Kidney capillary endothelial cell (primary cell): Measurements from ENCODE around the gene FOXL1.

Experiments used
- DNase-seq: peaks from one replicate; pipeline ENCODE4 v3.0.0-alpha.2; 2018; ENCODE audit warnings: low spot score

FOXL1 gene

DNA sequence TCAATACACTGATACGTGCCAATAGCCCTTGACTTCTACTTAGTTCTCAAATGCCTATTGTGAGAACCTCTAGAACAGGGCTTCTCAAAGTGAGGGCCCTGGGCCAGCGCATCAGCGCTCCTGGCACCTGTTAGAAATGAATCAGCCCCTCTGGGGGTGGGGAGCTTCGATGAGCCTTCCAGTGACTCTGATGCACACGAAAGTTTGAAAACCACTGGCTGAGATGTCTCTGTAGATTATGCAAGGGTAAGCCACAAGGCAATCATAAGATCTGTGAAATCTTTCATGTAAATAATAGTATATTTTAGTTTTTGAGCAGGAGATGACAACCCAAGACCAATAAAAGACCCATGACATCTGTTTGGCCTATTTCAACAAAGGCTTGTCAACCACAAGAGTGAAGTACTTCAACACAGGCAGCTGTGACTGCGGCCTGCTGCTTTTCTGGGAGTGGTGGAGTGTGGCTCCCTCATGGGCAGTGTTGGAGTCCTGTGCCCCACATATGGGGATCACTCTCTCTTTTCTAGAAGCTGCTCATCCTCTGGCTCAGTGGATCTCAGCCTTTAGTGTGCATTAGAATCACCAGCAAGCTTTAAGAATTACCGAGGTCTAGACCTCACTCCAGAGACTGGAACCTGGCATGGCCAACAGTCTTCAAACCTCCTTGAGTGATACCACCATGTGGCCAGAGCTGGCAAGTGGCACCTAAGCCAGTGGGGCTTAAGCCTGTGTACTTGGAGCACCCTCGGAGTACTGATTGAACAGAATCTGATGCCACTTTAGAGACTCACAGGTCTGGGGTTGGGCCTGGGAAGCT, 29.1 kb upstream of the FOXL1 start:
- no peak for DNase-seq

GRCh38 chr16:86549893-86550190, 28.5 kb upstream of the FOXL1 start:
- no peak for DNase-seq

- no peak for DNase-seq
Observed at GRCh38 chr16:86550281-86550680, 28.1 kb upstream of the FOXL1 start.

- DNase-seq = no peak
Observed at GRCh38 chr16:86553356-86553755, 25.0 kb upstream of the FOXL1 start.

GRCh38 chr16:86554599-86554916, 23.8 kb upstream of the FOXL1 start:
- no peak for DNase-seq

GRCh38 chr16:86554917-86555703, 23.2 kb upstream of the FOXL1 start, which contains the start of gene MTHFSD:
Gene MTHFSD, minus strand, starts transcription at chr16:86555235. Its CDS starts 51 bp downstream, at chr16:86555184.
- peak; percentile 77 for DNase-seq

GRCh38 chr16:86555704-86556075, 22.7 kb upstream of the FOXL1 start:
- no peak for DNase-seq

GRCh38 chr16:86556576-86556975, 21.8 kb upstream of the FOXL1 start:
- DNase-seq = no peak

DNA sequence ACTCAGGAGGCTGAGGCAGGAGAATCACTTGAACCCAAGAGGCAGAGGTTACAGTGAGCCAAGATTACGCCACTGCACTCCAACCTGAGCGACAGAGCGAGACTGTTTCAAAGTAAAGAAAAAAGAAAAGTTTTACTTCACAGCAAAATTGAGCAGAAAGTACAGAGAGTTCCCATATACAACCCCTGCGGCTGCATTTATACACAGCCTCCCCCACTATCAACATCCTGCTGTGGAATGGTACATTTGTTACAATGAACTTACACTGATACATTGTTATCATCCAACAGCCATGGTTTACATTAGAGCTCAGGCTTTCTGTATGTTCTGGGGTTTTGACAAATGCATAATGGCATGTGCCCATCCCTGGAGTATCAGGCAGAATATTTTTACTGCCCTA, 20.8 kb upstream of the FOXL1 start:
- no peak for DNase-seq

GRCh38 chr16:86558355-86559193, 19.8 kb upstream of the FOXL1 start:
- no peak for DNase-seq

DNA sequence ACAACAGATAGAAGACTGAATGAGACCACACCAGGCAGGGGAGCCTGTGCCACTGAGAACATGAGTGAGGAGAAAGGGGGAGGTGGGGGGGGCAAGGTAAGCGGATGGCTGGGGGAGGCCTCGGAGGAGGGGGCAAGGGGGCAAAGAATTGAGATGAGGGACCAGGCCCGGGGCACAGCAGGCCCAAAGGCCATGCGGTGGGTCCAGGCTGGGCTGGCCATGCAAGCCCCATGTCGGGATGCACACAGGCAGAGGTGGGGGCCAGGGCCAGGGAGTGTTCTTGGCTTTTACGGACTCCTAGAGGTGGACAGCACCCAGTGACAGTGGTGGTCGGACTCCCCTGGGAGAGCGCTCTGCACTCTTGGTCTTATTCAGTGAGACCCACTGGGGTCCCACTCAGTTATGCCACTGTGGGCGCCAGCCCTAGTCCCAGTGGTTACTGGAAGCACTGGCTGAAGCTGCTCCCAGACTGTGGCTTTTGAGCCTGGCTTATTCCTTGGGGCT, 18.5 kb upstream of the FOXL1 start:
- no peak for DNase-seq

- no peak for DNase-seq
Observed at GRCh38 chr16:86562356-86562755, 16.0 kb upstream of the FOXL1 start.

GRCh38 chr16:86563469-86564345, 14.6 kb upstream of the FOXL1 start:
- DNase-seq = peak; percentile 86

DNA sequence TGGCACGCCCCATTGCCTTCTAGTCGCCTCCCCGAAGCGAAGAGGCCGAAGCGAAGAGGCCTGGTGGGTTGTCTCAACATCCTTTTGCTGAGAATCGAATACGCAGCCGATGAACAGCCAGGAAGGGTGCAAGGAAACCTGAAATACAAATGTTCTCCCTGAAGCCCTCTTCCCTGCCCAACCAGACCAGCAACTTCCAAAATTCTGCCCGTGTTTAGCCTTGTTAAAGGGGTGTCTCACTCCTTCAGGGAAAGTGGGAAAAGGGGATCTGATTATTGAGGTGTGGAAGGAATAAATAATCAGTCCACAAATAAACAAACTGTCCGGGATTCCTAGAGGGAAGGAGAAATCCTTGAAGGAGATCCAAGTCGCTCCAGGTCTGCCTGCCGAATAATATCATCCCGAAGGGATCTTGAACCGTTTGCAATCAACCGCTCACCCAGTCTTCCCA, 13.1 kb upstream of the FOXL1 start:
- DNase-seq = no peak

DNA sequence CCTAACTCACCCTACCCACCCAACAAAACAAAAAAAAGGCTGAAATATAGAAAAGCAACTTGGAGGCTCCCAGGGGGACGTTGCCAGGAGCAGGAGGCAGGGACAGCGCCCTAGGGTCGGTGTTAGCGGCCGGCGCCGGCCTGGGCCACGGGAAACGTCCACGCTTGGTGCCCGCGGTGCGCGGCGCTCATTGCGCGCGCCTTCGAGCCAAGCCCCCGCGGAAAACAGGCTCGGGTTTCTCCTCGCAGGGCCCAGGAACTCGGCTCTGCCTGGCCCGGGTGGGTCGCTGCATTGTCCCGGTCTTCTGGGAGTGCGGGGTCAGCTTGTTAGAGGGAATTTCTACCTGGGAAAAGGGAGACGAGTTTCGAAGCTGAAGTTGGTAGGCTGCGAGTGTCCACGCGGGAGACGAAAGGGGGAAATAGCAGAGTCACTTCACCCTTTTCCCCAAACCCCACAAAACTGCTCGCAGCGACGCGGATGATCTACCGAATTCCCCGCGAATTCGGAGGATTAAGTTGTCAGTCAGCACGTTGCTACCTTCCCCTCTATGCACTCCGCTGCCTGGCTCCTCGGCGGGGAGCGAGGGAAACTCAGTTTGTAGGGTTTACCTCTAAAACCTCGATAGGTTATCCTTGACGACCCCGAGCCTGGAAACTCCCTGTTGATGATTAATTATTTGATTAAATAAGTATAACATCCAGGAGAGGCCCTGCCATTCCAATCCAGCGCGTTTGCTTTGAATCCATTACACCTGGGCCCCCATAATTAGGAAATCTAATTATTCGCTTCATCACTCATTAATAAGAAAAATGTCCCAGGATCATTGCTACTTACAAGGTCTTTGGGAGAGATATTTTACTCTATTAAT, 12.5 kb upstream of the FOXL1 start:
- no peak for DNase-seq

DNA sequence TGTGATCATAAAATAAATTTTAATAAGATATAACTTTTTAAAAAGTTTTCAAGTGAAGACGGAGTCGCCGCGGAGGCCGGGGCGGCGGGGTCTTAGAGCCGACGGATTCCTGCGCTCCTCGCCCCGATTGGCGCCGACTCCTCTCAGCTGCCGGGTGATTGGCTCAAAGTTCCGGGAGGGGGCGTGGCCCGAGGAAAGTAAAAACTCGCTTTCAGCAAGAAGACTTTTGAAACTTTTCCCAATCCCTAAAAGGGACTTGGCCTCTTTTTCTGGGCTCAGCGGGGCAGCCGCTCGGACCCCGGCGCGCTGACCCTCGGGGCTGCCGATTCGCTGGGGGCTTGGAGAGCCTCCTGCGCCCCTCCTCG, 11.8 kb upstream of the FOXL1 start, which contains the start of gene FOXC2:
Gene FOXC2, plus strand, starts transcription at position 229 of the 365 bp plus-strand sequence. CDS start 507 bp downstream, outside the sequence.
- DNase-seq = peak; percentile 76

GRCh38 chr16:86566966-86567700, 11.2 kb upstream of the FOXL1 start:
- DNase-seq = no peak

- DNase-seq = no peak
Observed at GRCh38 chr16:86567701-86568581, 10.4 kb upstream of the FOXL1 start.
